Activated CD4-positive, alpha-beta T cell treated with anti-CD3 and anti-CD28 coated beads, Interleukin-2, amount 50 U/mL, for 4 hours (primary cell): Measurements from ENCODE around the gene GBF1.
"Not testable (repeated sequence)": the region's sequence is repeated elsewhere in the genome, so short reads cannot be mapped to it uniquely, and the experiment has no call there.

Experiments used
- DNase-seq, 2 experiments: peaks; one replicate each; pipeline ENCODE4 v3.0.0-alpha.2; 2020

GBF1 gene

DNA sequence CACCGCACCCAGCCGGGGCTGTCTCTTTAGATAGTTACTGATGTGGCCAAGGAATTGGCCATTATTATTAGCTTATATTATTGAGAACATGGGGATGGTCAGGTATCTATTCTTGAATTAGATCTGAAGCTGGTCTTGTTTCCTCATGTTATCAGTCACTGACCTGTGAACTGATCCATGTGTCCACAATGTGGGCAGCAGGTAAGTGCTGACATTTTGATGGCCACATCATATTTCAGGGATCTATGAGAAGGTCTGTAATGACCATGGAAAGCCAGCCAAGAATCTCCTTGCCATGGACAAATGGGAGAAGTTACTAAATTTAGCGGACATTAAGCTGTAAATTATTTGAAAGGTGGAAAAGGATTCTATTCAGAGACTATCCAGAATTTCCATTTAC, 61.4 kb downstream of the GBF1 start:
- DNase-seq, result no peak

- DNase-seq, result not testable (repeated sequence)
Observed at GRCh38 chr10:102308318-102308717, 63.0 kb downstream of the GBF1 start.

DNA sequence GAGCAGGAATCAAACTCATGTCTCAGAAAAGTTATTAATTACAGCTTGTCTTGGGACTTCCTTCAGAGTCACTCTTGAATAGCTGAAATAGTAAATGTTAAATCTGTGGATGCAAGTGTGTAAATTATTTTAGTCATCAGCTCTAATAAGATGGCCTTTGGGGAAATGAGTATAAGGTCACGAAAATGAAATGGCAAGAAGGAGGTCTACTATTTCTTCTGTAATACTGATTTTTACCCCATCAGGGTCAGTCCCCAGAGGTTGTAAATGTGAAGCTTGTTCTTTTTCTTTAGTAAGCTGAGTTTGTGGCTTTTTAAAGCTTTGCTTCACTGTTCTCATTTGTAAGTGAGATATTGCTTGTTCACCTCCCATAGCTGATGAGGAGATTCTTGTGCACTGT, 63.9 kb downstream of the GBF1 start:
- DNase-seq, result no peak

DNA sequence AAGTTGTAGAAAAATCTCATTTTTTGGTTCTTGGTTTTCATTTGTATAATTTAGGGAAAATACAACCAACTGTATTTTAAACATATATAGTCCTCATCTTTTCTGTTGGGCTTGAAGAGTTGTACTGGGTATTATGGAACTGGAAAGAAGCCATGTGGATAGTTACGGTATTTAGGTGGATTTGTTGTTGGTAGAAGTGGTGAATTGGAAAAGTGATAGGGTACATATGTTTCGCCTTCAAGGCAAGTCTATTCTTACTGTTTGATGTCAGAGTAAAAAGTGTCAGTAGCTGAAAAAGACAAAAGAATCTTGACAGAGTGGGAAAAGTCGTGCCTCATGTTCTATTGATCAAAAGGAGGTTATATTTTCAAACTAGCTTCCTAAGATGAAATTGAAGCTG, 64.6 kb downstream of the GBF1 start:
- DNase-seq, result no peak

DNA sequence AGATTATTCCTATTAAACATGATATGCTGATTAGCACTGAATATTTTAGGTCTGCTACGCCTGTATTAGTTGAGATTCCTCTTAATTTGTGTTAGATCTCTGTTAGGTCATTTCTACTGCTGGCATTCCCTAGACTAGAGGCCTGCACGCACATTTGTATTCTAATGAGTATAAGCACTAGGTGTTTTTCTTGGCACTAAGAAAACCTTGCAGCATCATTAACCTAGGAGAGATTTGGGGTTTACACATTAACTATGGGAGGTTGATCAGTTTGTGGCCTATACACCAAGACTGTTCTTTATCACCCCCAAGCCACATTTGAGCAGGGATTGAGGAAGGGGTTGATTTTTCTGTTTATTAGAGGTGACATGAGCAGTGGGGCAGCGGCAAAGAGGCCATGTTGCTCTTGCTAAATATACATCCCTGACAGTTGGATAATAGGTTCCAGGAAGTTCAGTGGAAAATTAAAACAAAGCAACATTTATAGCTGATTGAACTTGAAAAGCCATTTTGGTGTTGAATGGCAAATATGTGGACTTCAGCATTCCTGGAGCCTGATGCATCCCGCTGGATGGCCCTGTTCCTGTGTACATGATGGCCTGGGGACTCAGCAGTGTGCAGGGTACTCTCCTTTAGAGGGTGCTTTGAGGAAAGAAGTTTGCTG, 65.2 kb downstream of the GBF1 start:
- no peak for DNase-seq

- DNase-seq, result no peak
Observed at GRCh38 chr10:102311025-102311420, 65.7 kb downstream of the GBF1 start.

GRCh38 chr10:102312683-102313082, 67.4 kb downstream of the GBF1 start:
- no peak for DNase-seq

- no peak for DNase-seq
Observed at GRCh38 chr10:102313221-102313896, 68.0 kb downstream of the GBF1 start.

DNA sequence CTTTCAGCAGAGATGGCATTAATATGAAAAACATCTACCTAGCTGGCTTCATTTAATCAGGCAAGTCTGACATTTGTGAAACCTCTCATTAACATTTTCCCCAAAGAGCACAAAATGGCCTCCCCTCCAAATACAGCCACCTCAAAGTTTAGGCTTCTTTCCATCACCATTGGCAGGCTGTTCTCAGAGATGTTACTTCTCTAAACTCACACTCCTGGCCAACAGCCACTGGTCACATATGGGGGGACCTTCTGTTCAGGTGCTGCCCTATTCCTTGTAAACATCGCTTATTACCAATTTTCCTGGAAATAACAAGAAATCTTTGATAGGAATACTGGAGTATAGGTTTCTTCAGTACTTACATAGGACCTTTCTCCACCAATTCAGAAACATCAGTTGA, 69.5 kb downstream of the GBF1 start:
- no peak for DNase-seq

- DNase-seq, result no peak
Observed at GRCh38 chr10:102316421-102316820, 71.1 kb downstream of the GBF1 start.

- DNase-seq, result peak; percentile 7 to 10
Observed at GRCh38 chr10:102322914-102323313, 77.6 kb downstream of the GBF1 start.

DNA sequence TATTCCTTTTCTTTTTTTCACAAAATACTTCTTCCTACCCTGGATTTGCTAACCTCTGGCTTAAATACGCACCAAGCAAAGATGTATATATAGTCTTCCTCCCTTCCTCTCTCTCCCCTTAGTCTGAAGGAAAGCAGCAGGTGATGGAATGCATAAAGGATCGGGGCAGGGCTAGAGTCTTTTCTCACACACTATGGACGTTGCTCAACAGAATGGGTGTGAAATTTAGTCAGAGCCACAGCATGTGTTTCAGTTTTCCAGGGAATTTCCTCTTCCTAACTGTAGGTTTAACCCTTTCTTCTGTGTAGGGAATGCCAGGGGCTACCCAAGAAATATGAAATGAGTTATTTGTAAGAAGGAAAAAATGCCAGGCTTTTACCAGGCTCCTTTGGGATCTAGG, 78.7 kb downstream of the GBF1 start:
- no peak for DNase-seq

DNA sequence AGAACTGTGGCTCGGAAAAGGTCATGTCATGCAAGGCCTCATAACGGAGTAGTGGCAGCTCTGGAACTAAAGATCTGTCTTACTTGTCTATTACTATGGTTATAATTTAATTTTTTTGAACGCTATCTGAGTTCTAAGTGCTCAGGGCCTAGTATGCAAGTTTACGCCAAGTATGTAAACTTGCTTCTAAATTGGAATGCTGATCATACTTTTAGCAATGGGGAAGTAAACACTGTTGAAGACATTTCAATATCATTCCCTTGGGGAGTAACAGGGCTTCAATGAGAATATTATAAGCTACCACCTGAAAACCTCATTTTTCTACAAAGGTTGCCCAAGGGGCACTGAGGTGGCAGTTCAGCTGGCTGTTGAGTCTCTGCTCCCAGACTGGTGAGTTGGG, 80.7 kb downstream of the GBF1 start:
- no peak for DNase-seq

- DNase-seq, result no peak
Observed at GRCh38 chr10:102327002-102327401, 81.7 kb downstream of the GBF1 start.

DNA sequence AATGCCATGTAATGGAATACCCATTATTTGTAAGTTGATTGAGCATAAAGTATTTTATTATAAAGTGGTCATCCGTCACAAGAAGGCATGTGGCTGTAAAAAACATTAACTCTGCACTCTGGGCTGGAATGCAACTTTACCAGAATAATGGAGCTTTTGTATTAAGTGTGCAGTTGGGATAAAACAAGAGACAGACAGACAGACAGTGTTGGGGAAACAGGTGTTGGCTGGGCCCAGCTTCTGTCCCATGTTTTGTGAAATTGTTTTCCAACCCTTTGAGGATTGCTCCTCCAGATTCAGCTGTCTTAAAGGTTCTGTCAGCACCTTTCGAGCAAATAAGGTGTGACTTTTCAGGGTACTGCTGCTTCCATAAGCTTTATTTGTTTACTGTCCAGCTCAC, 82.3 kb downstream of the GBF1 start:
- no peak for DNase-seq

- no peak for DNase-seq
Observed at GRCh38 chr10:102332772-102333171, 87.4 kb downstream of the GBF1 start.

DNA sequence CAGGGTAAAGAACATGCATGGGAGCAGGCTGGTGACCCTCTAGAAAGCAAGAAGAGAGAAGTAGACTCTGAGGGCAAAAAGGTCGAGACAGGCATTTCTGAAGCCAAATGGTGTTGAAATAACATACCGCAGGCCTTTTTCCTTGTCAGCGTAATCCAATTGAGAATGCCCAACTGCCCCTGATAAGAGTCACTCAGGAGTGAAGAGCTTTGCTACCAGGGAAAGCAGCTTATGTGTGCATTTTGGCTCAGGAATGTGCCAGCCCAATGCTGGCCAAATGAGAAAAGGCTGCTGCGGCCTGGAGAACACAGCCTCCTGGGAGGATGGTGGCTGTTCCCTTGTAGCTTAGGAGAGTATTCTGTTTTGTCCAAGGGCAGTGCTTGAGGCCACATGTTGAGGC, 88.8 kb downstream of the GBF1 start:
- DNase-seq, result no peak

DNA sequence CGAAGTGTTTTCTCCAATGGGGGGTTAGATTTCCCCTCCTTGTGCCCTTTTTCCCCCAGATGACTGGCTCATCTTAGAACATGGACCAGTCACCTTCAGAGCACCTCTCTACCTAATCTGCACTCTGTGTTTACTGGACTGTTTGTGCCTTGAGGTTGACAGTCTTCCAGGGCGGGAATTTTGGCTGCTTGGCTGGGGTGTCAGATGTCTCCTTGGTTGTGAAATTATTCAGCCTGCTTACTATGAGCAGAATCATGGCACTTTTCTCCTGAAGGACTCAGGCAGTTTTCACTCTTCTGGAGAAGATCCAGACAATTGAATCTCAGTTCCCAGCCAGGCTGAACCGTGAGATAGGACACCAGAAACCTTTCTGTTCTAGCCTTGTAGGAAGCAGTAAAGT, 89.9 kb downstream of the GBF1 start:
- DNase-seq, result no peak

- DNase-seq, result no peak
Observed at GRCh38 chr10:102341038-102341688, 95.8 kb downstream of the GBF1 start.

DNA sequence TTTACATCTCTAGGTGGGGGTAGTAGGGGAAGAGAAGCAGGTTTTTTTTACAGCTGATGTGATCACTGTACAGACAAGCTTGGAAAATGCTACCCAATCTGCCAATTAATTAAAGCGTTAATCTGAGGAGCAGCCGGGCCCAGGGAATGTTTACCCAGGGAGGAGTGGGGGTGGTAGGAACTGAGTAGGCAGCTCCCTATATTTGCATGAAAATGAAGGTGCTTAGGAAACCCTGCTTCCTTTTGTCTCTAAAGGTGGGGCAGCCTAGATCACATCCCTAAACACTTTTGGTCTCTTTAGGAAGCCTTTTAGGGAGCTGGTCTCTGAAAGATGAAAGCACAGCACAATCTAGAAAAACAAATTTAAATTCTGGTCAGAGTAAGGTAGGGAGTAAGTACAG, 97.1 kb downstream of the GBF1 start:
- DNase-seq, result no peak

DNA sequence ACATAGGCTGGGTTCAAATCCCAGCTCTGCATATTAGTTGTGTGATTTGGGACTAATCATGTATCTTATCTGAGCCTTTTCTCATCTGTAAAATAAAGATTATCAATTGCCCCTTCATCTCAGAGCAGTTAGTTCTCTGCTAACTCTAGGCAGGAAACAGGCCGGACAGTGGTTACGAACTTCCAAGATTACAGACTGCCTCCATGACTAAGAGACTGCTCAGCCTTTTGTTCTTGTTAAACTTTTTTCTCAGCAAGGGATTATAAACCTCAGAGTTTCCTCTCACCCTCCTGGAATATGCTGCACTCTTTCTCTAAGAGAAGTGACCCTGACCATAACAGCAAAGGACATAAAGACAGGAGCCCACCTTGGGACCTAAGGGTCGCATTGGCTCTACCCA, 97.6 kb downstream of the GBF1 start:
- no peak for DNase-seq

DNA sequence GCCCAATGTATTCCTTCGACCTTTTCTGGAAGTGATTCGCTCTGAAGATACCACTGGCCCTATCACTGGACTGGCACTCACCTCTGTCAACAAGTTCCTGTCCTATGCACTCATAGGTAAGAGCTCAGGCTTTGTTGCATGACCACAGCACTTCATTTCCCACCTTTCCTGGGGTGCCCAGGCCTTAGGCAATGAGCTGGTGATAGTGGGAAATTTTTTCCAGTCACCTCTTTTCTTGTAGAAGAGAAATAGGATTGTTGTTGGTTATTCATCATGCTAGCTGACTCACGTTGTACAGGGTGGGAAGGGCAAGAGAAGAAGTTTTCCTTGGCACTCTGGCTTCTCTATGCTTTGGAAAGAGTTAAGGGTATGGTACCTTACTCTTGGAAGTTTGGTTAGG, 98.7 kb downstream of the GBF1 start:
- no peak for DNase-seq

- DNase-seq, result no peak
Observed at GRCh38 chr10:102347236-102347828, 102.0 kb downstream of the GBF1 start.
